BE2C (cell line): ENCODE data around the gene FAM240B.

ENCODE experiments used
- DNase-seq: peaks from one replicate; pipeline ENCODE4 v3.0.0-alpha.2; 2020
- H3K27me3 ChIP-seq: fragments of 250-450 bp; sonication (Bioruptor Pico); 2 replicates; pipeline ENCODE4 v1.5.1; 2020; ENCODE audit warnings: mild to moderate bottlenecking
- H3K36me3 ChIP-seq: fragments of 250-450 bp; sonication (Bioruptor Pico); 2 replicates; pipeline ENCODE4 v1.5.1; 2020; ENCODE audit warnings: mild to moderate bottlenecking
- H3K4me1 ChIP-seq: fragments of 250-450 bp; sonication (Bioruptor Pico); 2 replicates; pipeline ENCODE4 v1.5.1; 2020
- H3K4me3 ChIP-seq: 2 replicates; pipeline ENCODE4 v1.5.1; 2011; ENCODE audit warnings: low read depth, low read length
- H3K9me3 ChIP-seq: fragments of 250-450 bp; sonication (Bioruptor Pico); 2 replicates; pipeline ENCODE4 v1.5.1; 2020
- CTCF ChIP-seq: IDR thresholded peaks from 2 replicates; pipeline ENCODE4 v1.5.1; 2012; ENCODE audit warnings: mild to moderate bottlenecking, low read depth, low read length

The FAM240B gene

GRCh38 chr9:38650564-38650963 is 69.4 kb downstream of the FAM240B start:
- Histone ChIP-seq H3K36me3 (no peaks in the 10 kb centered on the region), H3K27me3 (no peaks in the 10 kb centered on the region; the same call in 1 of the 2 replicates), H3K4me3 (no peak overlapping the region), H3K4me1 (no peaks in the 10 kb centered on the region), H3K9me3 (no peaks in the 10 kb centered on the region)
- TF ChIP-seq CTCF, result no peak
- DNase-seq, result no peak

GRCh38 chr9:38649731-38650363 is 70.1 kb downstream of the FAM240B start:
- Histone ChIP-seq H3K4me1 (no peaks in the 10 kb centered on the region), H3K36me3 (no peaks in the 10 kb centered on the region), H3K9me3 (no peaks in the 10 kb centered on the region), H3K27me3 (no peaks in the 10 kb centered on the region; the same call in 1 of the 2 replicates), H3K4me3 (no peak overlapping the region)
- no peak for DNase-seq
- no peak for TF ChIP-seq CTCF

GRCh38 chr9:38644601-38645000 is 75.3 kb downstream of the FAM240B start:
- Histone ChIP-seq H3K4me3 (no peak overlapping the region), H3K9me3 (no peaks in the 10 kb centered on the region), H3K4me1 (no peaks in the 10 kb centered on the region), H3K27me3 (no peaks in the 10 kb centered on the region; the same call in 1 of the 2 replicates), H3K36me3 (no peaks in the 10 kb centered on the region)
- DNase-seq, result no peak
- TF ChIP-seq CTCF, result no peak
